ENCODE measurements around the gene ARHGEF37.

GRCh38 chr5:149674686-149675085 lies 93.4 kb downstream of the ARHGEF37 start:
- TF ChIP-seq CTCF (IDR thresholded peaks at IDR 0.05; ENCODE audit: low read depth, low read length, missing input control) = no peak
- TF ChIP-seq JUND (IDR thresholded peaks at IDR 0.05) = no peak
- no peak for TF ChIP-seq GABPA (IDR thresholded peaks at IDR 0.05 in 1 of 2, conservative IDR thresholded peaks at IDR 0.05 in 1 of 2)
- TF ChIP-seq TAF1 (conservative IDR thresholded peaks at IDR 0.05) = no peak
- no peak for TF ChIP-seq YY1 (IDR thresholded peaks at IDR 0.05)
- TF ChIP-seq MAX (IDR thresholded peaks at IDR 0.05) = no peak
- TF ChIP-seq RXRA (IDR thresholded peaks at IDR 0.05) = no peak
- no peak for TF ChIP-seq SP1 (IDR thresholded peaks at IDR 0.05)
- TF ChIP-seq RAD21 (IDR thresholded peaks at IDR 0.05) = no peak
- TF ChIP-seq ATF3 (IDR thresholded peaks at IDR 0.05) = no peak

Measured in liver (tissue), 3 donors.